GM19395 (cell line): Measurements from ENCODE around the gene OCA2.
"Not testable (repeated sequence)": the region's sequence is repeated elsewhere in the genome, so short reads cannot be mapped to it uniquely, and the experiment has no call there.

ENCODE experiments used
- ATAC-seq: cut with Tn5 transposase; IDR thresholded peaks from one replicate; pipeline ENCODE4 v1.9.1; 2021; ENCODE audit warnings: mild to moderate bottlenecking, moderate library complexity; ENCODE audit not compliant: unreplicated experiment

The OCA2 gene

GRCh38 chr15:28026221-28026620, 72.9 kb downstream of the OCA2 start:
- no peak for ATAC-seq

- ATAC-seq = no peak
Observed at GRCh38 chr15:28025413-28025812, 73.7 kb downstream of the OCA2 start.

GRCh38 chr15:28024889-28025250, 74.2 kb downstream of the OCA2 start:
- no peak for ATAC-seq

GRCh38 chr15:28023933-28024888, 74.9 kb downstream of the OCA2 start:
- ATAC-seq = no peak

- ATAC-seq = no peak
Observed at GRCh38 chr15:28023422-28023821, 75.7 kb downstream of the OCA2 start.

- ATAC-seq = no peak
Observed at GRCh38 chr15:28022961-28023360, 76.2 kb downstream of the OCA2 start.

GRCh38 chr15:28022181-28022580, 76.9 kb downstream of the OCA2 start:
- ATAC-seq = no peak

- ATAC-seq = no peak
Observed at GRCh38 chr15:28021281-28022039, 77.7 kb downstream of the OCA2 start.

- no peak for ATAC-seq
Observed at GRCh38 chr15:28020644-28021043, 78.5 kb downstream of the OCA2 start.

- no peak for ATAC-seq
Observed at GRCh38 chr15:28019594-28020309, 79.4 kb downstream of the OCA2 start.

- no peak for ATAC-seq
Observed at GRCh38 chr15:28018291-28019044, 80.6 kb downstream of the OCA2 start.

- ATAC-seq = no peak
Observed at GRCh38 chr15:28017423-28017924, 81.6 kb downstream of the OCA2 start.

- no peak for ATAC-seq
Observed at GRCh38 chr15:28015855-28016254, 83.3 kb downstream of the OCA2 start.

GRCh38 chr15:28014623-28015200, 84.4 kb downstream of the OCA2 start:
- no peak for ATAC-seq

- no peak for ATAC-seq
Observed at GRCh38 chr15:28013976-28014375, 85.1 kb downstream of the OCA2 start.

GRCh38 chr15:28013480-28013879, 85.6 kb downstream of the OCA2 start:
- ATAC-seq = no peak

GRCh38 chr15:28012231-28012630, 86.9 kb downstream of the OCA2 start:
- ATAC-seq = no peak

- ATAC-seq = not testable (repeated sequence)
Observed at GRCh38 chr15:28008175-28008574, 90.9 kb downstream of the OCA2 start.

- ATAC-seq = no peak
Observed at GRCh38 chr15:28006116-28006905, 92.8 kb downstream of the OCA2 start.
